H1 (cell line): ENCODE measurements around the gene NDUFV1. TPM values are rescaled to one million over a fixed set of nuclear protein-coding genes. Genes with fewer than 3 reads are reported as not detected.

ENCODE experiments used
- CTCF ChIA-PET: fragments of 300-600 bp; sonication (Branson Sonifier 250); formaldehyde crosslinking; loops from one replicate; lab custom pipeline; 2021; ENCODE audit not compliant: partially characterized antibody; lab: Charles Lee
- POLR2A ChIA-PET: fragments of 300-600 bp; sonication (Branson Sonifier 250); formaldehyde crosslinking; loops from one replicate; lab custom pipeline; 2021; ENCODE audit warnings: inconsistent platforms; ENCODE audit not compliant: partially characterized antibody; lab: Charles Lee
- DNase-seq, 2 experiments: peaks; one replicate each; pipeline versions ENCODE4 v3.0.0 to v3.0.0-alpha.2; 2010 to 2022; ENCODE audit warnings: low spot score in 2 of 2, low read depth in 1 of 2, mixed read lengths in 1 of 2
- FAIRE-seq: peaks from 2 replicates; lab custom pipeline; 2011; peaks lifted over from hg19 to GRCh38; lab: Jason Lieb, UNC
- H2AFZ ChIP-seq: 2 replicates; pipeline ENCODE4 v1.8.1; 2012; ENCODE audit warnings: low read length, inconsistent platforms
- H2AK5ac ChIP-seq: 2 replicates; pipeline ENCODE4 v1.6.1; 2013; ENCODE audit warnings: low read depth, low read length
- H2BK120ac ChIP-seq: replicated peaks from 2 replicates; pipeline ENCODE3; 2013; ENCODE audit warnings: low read depth, low read length, inconsistent platforms
- H2BK12ac ChIP-seq: 2 replicates; pipeline ENCODE4 v1.6.1; 2013; ENCODE audit warnings: low read depth, low read length
- H2BK15ac ChIP-seq: 2 replicates; pipeline ENCODE4 v1.6.1; 2013; ENCODE audit warnings: low read length
- H2BK20ac ChIP-seq: 2 replicates; pipeline ENCODE4 v1.6.1; 2013; ENCODE audit warnings: low read length
- H2BK5ac ChIP-seq: 2 replicates; pipeline ENCODE4 v1.6.1; 2013; ENCODE audit warnings: low read depth, low read length
- H3K14ac ChIP-seq: 2 replicates; pipeline ENCODE4 v1.6.1; 2013; ENCODE audit warnings: inconsistent platforms; ENCODE audit not compliant: insufficient read length
- H3K18ac ChIP-seq: 2 replicates; pipeline ENCODE4 v1.6.1; 2013; ENCODE audit warnings: low read length; ENCODE audit errors: extremely low read depth
- H3K23ac ChIP-seq: 2 replicates; pipeline ENCODE4 v1.6.1; 2013; ENCODE audit warnings: inconsistent platforms; ENCODE audit not compliant: insufficient read length
- H3K23me2 ChIP-seq: 2 replicates; pipeline ENCODE4 v1.6.1; 2013; ENCODE audit warnings: low read depth, low read length
- H3K27ac ChIP-seq: 2 replicates; pipeline ENCODE4 v1.6.1; 2011; ENCODE audit warnings: low read depth, low read length, inconsistent platforms
- H3K27me3 ChIP-seq, 4 experiments: replicated peaks in 1 of 4; 1 replicate in 1 of 4; 2 replicates in 3 of 4; pipeline versions ENCODE4 v1.6.1 to v1.8.1; 2011 to 2013; ENCODE audit warnings: low read length in 3 of 4, mild to moderate bottlenecking in 3 of 4, inconsistent platforms in 2 of 4, mixed read lengths in 2 of 4, moderate library complexity in 1 of 4; ENCODE audit not compliant: control insufficient read depth in 3 of 4, insufficient read depth in 3 of 4; ENCODE audit errors: extremely low read depth in 1 of 4
- H3K36me3 ChIP-seq, 4 experiments: 2 replicates each; pipeline versions ENCODE4 v1.6.1 to v1.8.1; 2011 to 2013; ENCODE audit warnings: mild to moderate bottlenecking in 4 of 4, low read length in 3 of 4, moderate library complexity in 2 of 4, control low read depth in 1 of 4, inconsistent platforms in 1 of 4; ENCODE audit not compliant: insufficient read depth in 4 of 4, control insufficient read depth in 2 of 4
- H3K4ac ChIP-seq: replicated peaks from 2 replicates; pipeline ENCODE3; 2013; ENCODE audit warnings: low read length, low read depth, mixed read lengths, inconsistent platforms; ENCODE audit not compliant: insufficient read length
- H3K4me1 ChIP-seq, 4 experiments: replicated peaks in 1 of 4; 1 replicate in 1 of 4; 2 replicates in 3 of 4; pipeline versions ENCODE4 v1.6.1 to v1.8.1; 2011 to 2013; ENCODE audit warnings: low read length in 3 of 4, inconsistent platforms in 2 of 4, mixed read lengths in 1 of 4; ENCODE audit not compliant: insufficient read depth in 4 of 4, control insufficient read depth in 3 of 4
- H3K4me2 ChIP-seq, 2 experiments: 2 replicates each; pipeline versions ENCODE4 v1.6.1 to v1.8.1; 2011 to 2013; ENCODE audit warnings: low read depth in 2 of 2, low read length in 2 of 2, control low read depth in 1 of 2, inconsistent platforms in 1 of 2, mild to moderate bottlenecking in 1 of 2; ENCODE audit not compliant: insufficient read depth in 1 of 2
- H3K4me3 ChIP-seq, 4 experiments: fragments of 200-600, 300-600 bp in 1 of 4; sonication (generic), shearing (Covaris generic), sonication (Bioruptor Twin) in 1 of 4; 2 replicates each; pipeline versions ENCODE4 v1.5.1 to v1.8.1; 2011 to 2016; ENCODE audit warnings: low read length in 4 of 4, low read depth in 3 of 4, control low read depth in 2 of 4, inconsistent platforms in 2 of 4, mild to moderate bottlenecking in 2 of 4, mixed read lengths in 1 of 4, moderate library complexity in 1 of 4; ENCODE audit not compliant: insufficient read depth in 2 of 4; ENCODE audit errors: extremely low read depth in 1 of 4
- H3K56ac ChIP-seq: replicated peaks from 2 replicates; pipeline ENCODE3; 2013; ENCODE audit warnings: low read depth, mild to moderate bottlenecking, mixed read lengths, low read length, inconsistent platforms; ENCODE audit not compliant: insufficient read length
- H3K79me1 ChIP-seq: 2 replicates; pipeline ENCODE4 v1.6.1; 2013; ENCODE audit warnings: low read depth, low read length, control low read depth
- H3K79me2 ChIP-seq, 2 experiments: 2 replicates each; pipeline versions ENCODE4 v1.6.1 to v1.8.1; 2012 to 2013; ENCODE audit warnings: low read length in 2 of 2, mild to moderate bottlenecking in 2 of 2, inconsistent platforms in 1 of 2; ENCODE audit not compliant: insufficient read depth in 2 of 2, control insufficient read depth in 1 of 2
- H3K9ac ChIP-seq, 4 experiments: replicated peaks in 1 of 4; 1 replicate in 1 of 4; 2 replicates in 3 of 4; pipeline versions ENCODE4 v1.6.1 to v1.8.1; 2011 to 2013; ENCODE audit warnings: low read depth in 3 of 4, low read length in 3 of 4, control low read depth in 2 of 4, mild to moderate bottlenecking in 2 of 4, moderate library complexity in 2 of 4, inconsistent platforms in 1 of 4; ENCODE audit errors: extremely low read depth in 1 of 4
- H3K9me3 ChIP-seq, 2 experiments: 2 replicates each; pipeline versions ENCODE4 v1.6.1 to v1.8.1; 2012 to 2013; ENCODE audit warnings: mild to moderate bottlenecking in 2 of 2, moderate library complexity in 2 of 2, control low read depth in 1 of 2, inconsistent platforms in 1 of 2, low read depth in 1 of 2, low read length in 1 of 2, mixed read lengths in 1 of 2; ENCODE audit not compliant: insufficient read depth in 2 of 2
- H4K20me1 ChIP-seq, 2 experiments: replicated peaks in 1 of 2; 2 replicates each; pipeline versions ENCODE3 to v1.8.1; 2011 to 2013; ENCODE audit warnings: inconsistent platforms in 2 of 2, low read length in 2 of 2, mild to moderate bottlenecking in 1 of 2; ENCODE audit not compliant: insufficient read depth in 2 of 2, control insufficient read depth in 1 of 2
- H4K5ac ChIP-seq: 2 replicates; pipeline ENCODE4 v1.6.1; 2013; ENCODE audit warnings: low read length, low read depth, mixed read lengths, inconsistent platforms; ENCODE audit not compliant: insufficient read length
- H4K8ac ChIP-seq: 2 replicates; pipeline ENCODE4 v1.8.0; 2013; ENCODE audit warnings: mild to moderate bottlenecking, moderate library complexity, low read length, inconsistent platforms; ENCODE audit not compliant: insufficient read depth; ENCODE audit errors: extremely low read depth
- H4K91ac ChIP-seq: replicated peaks from 2 replicates; pipeline ENCODE3; 2013; ENCODE audit warnings: low read length, mixed read lengths, inconsistent platforms; ENCODE audit not compliant: insufficient read length
- BACH1 ChIP-seq: IDR thresholded peaks from 2 replicates; pipeline ENCODE4 v1.6.1; 2012; ENCODE audit warnings: low read length, improper control_type of control experiment
- CBX5 ChIP-seq: fragments of 300-800, 300-1000 bp; sonication (generic); IDR thresholded peaks from 2 replicates; pipeline ENCODE4 v1.7.1; 2016; ENCODE audit warnings: antibody characterized with exemption, low read length, low read depth
- CEBPB ChIP-seq: IDR thresholded peaks from 2 replicates; pipeline ENCODE4 v1.6.1; 2012; ENCODE audit warnings: low read depth, low read length
- GABPA ChIP-seq: IDR thresholded peaks from 2 replicates; pipeline ENCODE4 v1.6.1; 2011; ENCODE audit warnings: mild to moderate bottlenecking, low read length, moderate library complexity, borderline replicate concordance; ENCODE audit not compliant: insufficient read depth
- HDAC6 ChIP-seq: IDR thresholded peaks from one replicate; pipeline ENCODE4 v1.7.1; 2012; ENCODE audit warnings: low read depth, mild to moderate bottlenecking, inconsistent platforms, low read length, moderate library complexity
- JUND ChIP-seq: IDR thresholded peaks from 2 replicates; pipeline ENCODE4 v1.6.1; 2011; ENCODE audit warnings: mild to moderate bottlenecking, improper control_type of control experiment, low read length
- POLR2AphosphoS5 ChIP-seq: IDR thresholded peaks from 2 replicates; pipeline ENCODE4 v1.6.1; 2011; ENCODE audit warnings: low read depth, low read length
- POU5F1 ChIP-seq: IDR thresholded peaks from 2 replicates; pipeline ENCODE4 v1.6.1; 2011; ENCODE audit warnings: low read depth, mild to moderate bottlenecking, low read length, moderate library complexity
- RBBP5 ChIP-seq: IDR thresholded peaks from 2 replicates; pipeline ENCODE4 v1.7.1; 2012; ENCODE audit warnings: low read depth, mild to moderate bottlenecking, inconsistent platforms, low read length, moderate library complexity, borderline replicate concordance
- SRF ChIP-seq: IDR thresholded peaks from 2 replicates; pipeline ENCODE4 v1.6.1; 2011; ENCODE audit warnings: mild to moderate bottlenecking, low read depth, low read length, moderate library complexity
- TBP ChIP-seq: IDR thresholded peaks from 2 replicates; pipeline ENCODE4 v1.6.1; 2011; ENCODE audit warnings: low read depth, low read length, improper control_type of control experiment
- TCF12 ChIP-seq: IDR thresholded peaks from 2 replicates; pipeline ENCODE4 v1.6.1; 2011; ENCODE audit warnings: low read depth, mild to moderate bottlenecking, low read length
- ZNF274 ChIP-seq: IDR thresholded peaks from 2 replicates; pipeline ENCODE4 v1.7.0; 2012; ENCODE audit warnings: low read length, borderline replicate concordance; ENCODE audit errors: extremely low read depth
- WGBS, 2 experiments: shearing (Covaris generic) in 1 of 2; methylation state at CpG; one replicate each; pipeline versions ENCODE4 v1.1.6 to v1.1.7; 2013 to 2015; ENCODE audit warnings: low lambda C conversion rate in 2 of 2, mixed read lengths in 2 of 2, inconsistent platforms in 1 of 2, low coverage in 1 of 2, missing lambda C conversion rate in 1 of 2; ENCODE audit not compliant: insufficient replicate concordance in 2 of 2, insufficient coverage in 1 of 2, insufficient read length in 1 of 2; ENCODE audit errors: extremely low coverage in 1 of 2, missing lambda C conversion rate in 1 of 2; 5-methylcytosine and 5-hydroxymethylcytosine counted together
- polyA plus RNA-seq, 7 experiments: library from polyadenylated mRNA; depleted of rRNA in 3 of 7; stranded (reverse) in 5 of 7; unstranded in 2 of 7; fragments of >200 nt in 5 of 7; fragments of 200-250 nt in 2 of 7; gene quantifications; 1 replicate in 5 of 7; 2 replicates in 1 of 7; 4 replicates in 1 of 7; pipeline versions ENCODE4 v1.2.1 to v1.2.3, GENCODE V29; 2011 to 2013; ENCODE audit warnings: missing spikeins in 2 of 7, mixed read lengths in 2 of 7
- total RNA-seq: library from RNA; stranded (reverse); fragmentation: NEBNext Ultra II Directional; extraction: Animal tissue kit (Norgen Biotek cat#: 25700); gene quantifications from 2 replicates; pipeline ENCODE4 v1.2.1, GENCODE V29; 2021

Gene NDUFV1
- total and polyA plus RNA-seq, 2 of the 8 experiments (the other 6 are each of a cell fraction or from before 2014, with no cell fraction given), result 125 to 131 TPM

DNA sequence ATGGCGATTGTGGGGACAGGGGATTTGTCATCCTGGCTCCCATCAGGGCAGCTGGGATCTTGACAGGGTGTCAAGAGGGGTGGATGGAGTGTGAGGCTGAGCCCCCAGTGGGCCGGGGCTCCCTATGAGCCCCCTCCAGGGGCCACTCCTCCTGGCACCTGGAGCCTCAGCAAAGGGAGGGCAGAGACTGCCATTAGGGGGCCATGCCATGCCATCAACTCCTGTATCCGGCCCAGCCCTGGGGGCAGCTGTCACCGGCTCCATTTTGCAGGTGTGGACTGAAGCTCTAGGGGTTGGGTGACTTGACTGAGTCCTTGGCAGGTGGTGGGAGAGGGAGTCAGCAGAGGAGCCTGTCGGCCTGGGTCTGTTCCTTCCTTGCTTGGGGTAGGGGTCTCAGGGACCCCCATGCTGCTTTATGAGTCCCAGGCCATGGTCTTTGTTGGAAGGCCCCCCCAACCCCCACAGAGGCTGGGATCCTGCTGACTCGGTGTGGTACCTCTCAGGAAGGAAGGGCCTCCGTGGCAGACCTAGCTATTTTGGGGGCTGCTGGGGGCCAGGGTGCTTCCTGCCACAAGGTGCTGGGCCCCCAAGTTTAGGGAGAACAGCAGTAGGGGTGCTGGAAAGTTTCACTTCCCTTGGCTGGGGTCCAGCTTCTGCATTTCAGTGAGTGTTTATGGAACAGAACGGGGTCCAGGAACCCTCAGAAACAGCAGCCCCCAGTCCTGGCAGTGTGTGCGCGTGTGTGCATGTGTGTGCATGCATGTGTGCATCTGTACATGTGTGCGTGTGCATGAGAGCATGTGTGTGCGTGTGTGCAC, 42.3 kb downstream of the NDUFV1 start:
- Histone ChIP-seq H3K23ac (no peak overlapping the region), H4K5ac (no peak overlapping the region), H2BK12ac (peak overlapping the region; percentile 86; the same call in 1 of the 2 replicates), H3K4me3 (no peak overlapping the region), H3K79me2 (no peaks in the 10 kb centered on the region), H3K4ac (peak overlapping the region; percentile 98), H4K8ac (no peak overlapping the region), H2AK5ac (peak overlapping the region; percentile 97), H3K18ac (peak overlapping the region; percentile 19; the same call in 1 of the 2 replicates), H2BK20ac (no peak overlapping the region), H3K27ac (no peak overlapping the region), H4K20me1 (peaks cover 0 to 5% of the 10 kb centered on the region in 2 experiments), H3K9me3 (no peaks in the 10 kb centered on the region), H3K27me3 (no peaks in the 10 kb centered on the region; a peak in 2 of 7 replicates), H3K9ac (no peak overlapping the region), H3K4me2 (no peak overlapping the region), H2AFZ (no peak overlapping the region), H3K56ac (no peak overlapping the region), H4K91ac (peak overlapping the region; percentile 91), H2BK15ac (0 out of 2 replicates have a peak overlapping the region, but pooled peaks have one; percentile 50), H3K36me3 (no peaks in the 10 kb centered on the region; a peak in 1 of 8 replicates), H3K79me1 (no peaks in the 10 kb centered on the region), H3K23me2 (peaks cover 3% of the 10 kb centered on the region), H2BK120ac (peak overlapping the region; percentile 96), H2BK5ac (peak overlapping the region; percentile 49; the same call in 1 of the 2 replicates), H3K14ac (no peak overlapping the region), H3K4me1 (peaks cover 0 to 9% (median 0%) of the 10 kb centered on the region in 4 experiments; a peak in 2 of 7 replicates)
- ChIA-PET POLR2A (interaction anchor here (1.4 kb wide), 1 partner anchor 25 kb away, joined by 4 read pairs; the partner anchor contains the start of gene ALDH3B2), CTCF (interaction anchor here (0.7 to 8.6 kb wide), 22 partner anchors 8 to 352 kb away, joined by 3 to 99 read pairs (median 4); partner anchors contain the start of genes ALDH3B2, NUDT8 and TBX10)
- WGBS, 2 experiments, result 83% methylated on average over 10 of the region's 12 CpGs; no CpG with 5 or more reads in 1 of the 2 experiments
- FAIRE-seq (no peak), DNase-seq (no peak)
- TF ChIP-seq BACH1, result no peak
- TF ChIP-seq TCF12, result no peak
- TF ChIP-seq HDAC6, result no peak
- TF ChIP-seq GABPA, result no peak
- TF ChIP-seq CEBPB, result no peak
- no peak for TF ChIP-seq RBBP5
- TF ChIP-seq ZNF274, result no peak
- no peak for TF ChIP-seq CBX5
- TF ChIP-seq TBP, result no peak
- TF ChIP-seq POLR2AphosphoS5, result no peak
- TF ChIP-seq POU5F1, result no peak
- no peak for TF ChIP-seq SRF
- no peak for TF ChIP-seq JUND
